NOMO-1 treated with DMSO at 0.1 percent for 48 hours (cell line): ENCODE data around the gene DDX53.

ENCODE experiments used
- DNase-seq: peaks from one replicate; lab custom pipeline; 2025; ENCODE audit not compliant: unreplicated experiment; lab: John Stamatoyannopoulos, UW

Gene DDX53

GRCh38 chrX:22999696-23000223, at the start of gene DDX53:
DDX53 (plus strand) TSS chrX:22999960; CDS start chrX:23000058, 98 bp downstream.
- DNase-seq = no peak

DNA sequence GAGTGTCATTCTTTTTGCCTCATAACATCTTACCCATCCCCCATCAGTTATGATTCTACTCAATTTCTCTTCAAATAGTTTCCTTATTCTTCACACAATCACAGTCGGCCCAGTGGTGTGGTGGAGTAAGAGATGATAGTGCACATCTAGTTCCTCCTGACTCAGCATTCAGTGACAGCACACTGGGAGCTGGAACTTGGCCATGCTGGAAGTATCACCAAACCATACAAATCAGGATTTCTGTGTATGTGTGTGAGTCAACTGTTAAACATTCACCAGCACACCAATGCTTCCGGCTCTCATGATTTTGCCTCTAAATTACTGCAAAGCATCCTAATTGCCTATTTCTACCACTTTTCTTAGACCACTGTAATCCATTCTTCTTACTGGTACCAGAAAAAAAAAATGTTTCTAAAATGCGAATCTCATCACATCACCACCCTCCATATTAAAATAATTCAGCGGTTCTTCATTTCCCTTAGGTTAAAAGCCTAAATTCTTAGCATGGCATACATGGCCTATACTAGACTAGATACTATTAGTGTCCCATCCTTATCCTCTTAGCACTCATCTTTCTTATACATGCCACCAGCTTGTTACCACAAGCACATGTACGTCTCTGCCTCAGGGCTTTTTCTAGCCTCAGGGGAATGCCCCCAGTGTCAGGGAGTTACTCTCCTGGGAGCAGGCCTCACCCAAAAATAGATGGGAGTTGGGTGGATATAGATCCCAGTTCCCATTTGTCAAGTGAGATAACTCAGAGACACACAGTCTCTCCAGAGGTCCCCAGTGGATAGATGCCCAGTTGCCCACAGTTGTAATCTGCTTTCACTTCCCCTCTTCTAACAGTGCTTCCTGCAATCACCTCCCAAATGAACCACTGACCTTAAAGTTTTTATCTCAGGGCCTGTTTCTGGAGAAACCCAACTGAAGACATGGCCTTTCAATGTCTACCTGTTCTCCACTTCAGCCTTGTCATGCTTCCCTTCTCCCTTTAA, 49.2 kb upstream of the DDX53 start:
- peak; percentile 58 for DNase-seq

DNA sequence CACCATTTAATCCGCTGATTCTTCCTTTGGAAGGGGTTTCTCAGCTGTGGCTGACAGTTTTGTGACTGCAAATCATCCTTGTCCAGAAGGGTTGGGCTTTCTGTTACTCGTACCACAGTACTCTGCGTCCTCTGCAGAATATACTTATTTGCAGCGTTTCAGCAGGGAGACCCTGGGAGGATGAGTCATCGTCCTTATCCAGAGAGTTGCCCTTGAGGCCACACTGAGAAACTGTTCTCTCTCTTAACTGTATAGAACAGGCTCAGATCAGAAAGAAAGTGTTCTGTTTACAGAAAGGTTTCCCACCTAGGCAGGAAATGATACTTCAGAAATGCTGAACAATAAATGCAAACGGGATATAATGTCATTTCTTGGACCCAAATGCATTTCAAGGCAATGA, 47.8 kb upstream of the DDX53 start:
- DNase-seq = no peak

- no peak for DNase-seq
Measured at GRCh38 chrX:22958250-22958649, 41.5 kb upstream of the DDX53 start.

DNA sequence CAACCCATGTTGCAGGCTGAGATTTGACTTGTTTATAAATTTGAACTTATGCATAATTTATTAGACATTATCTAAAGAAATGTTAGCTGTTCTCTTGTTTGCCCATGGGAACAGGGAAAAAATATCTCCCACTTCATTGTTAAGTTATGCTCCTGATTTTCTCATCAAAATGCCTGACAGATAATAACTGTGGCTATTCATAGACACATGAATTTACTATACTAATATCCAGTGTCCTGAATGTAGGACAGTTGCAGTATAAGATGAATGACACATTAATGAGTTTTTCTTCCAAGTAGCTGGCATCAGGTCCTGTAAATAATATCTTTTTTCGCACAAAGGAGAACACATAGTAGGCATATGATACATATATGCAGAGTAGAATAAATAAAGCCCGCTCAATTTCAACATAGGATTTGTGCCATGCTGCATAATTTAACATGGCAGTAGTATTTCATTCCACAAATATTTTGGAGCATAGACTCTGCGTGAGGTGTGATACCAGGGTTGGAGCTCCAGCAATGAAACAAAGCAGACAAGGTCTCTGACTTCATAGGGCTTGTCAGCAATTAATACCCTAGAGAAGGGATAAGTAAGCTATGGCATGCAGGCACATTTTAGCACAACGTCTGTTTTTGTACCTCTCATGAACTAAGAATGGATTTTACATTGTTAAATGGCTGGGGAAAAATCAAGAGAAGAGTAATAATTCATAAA, 40.4 kb upstream of the DDX53 start:
- no peak for DNase-seq

DNA sequence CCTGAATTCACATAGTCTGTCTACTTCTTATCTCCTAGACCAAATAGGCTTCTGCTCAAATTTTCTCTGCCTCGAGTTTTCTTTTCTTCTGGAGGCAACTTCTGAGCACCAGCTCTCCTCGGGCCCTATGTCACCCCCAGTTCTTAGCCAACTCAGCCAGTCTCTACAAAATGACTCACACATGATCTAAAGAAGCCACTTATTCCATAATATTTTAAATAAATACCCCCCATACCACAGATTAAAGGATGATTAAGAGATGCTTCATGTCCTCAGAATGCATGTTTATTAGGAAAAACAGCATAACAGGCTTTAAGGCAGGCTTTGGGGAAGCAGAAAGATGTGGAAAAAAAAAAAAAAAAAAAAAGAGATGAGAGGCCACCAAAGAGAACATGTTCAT, 36.6 kb upstream of the DDX53 start:
- DNase-seq = no peak

- DNase-seq = no peak
Measured at GRCh38 chrX:22968494-22968893, 31.3 kb upstream of the DDX53 start.

DNA sequence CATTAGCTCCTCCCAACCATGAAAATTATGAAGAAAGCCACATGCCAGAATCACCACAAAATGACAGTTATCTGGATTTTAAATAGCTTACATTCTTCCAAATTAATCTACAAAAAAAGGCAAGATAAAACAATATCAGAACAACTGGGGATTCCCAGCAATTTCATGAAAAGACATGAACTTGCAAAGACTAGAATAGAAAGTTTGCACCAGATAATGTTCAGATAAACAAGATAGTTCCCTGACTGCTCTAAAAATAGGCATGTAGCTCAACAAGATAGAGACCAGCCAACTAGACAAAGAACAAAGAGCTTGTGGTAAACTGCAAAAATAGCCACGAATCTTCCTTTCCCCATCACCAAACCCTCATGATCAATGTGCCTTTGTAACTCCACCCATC, 30.3 kb upstream of the DDX53 start:
- no peak for DNase-seq

- DNase-seq = no peak
Measured at GRCh38 chrX:22970861-22971260, 28.9 kb upstream of the DDX53 start.

DNA sequence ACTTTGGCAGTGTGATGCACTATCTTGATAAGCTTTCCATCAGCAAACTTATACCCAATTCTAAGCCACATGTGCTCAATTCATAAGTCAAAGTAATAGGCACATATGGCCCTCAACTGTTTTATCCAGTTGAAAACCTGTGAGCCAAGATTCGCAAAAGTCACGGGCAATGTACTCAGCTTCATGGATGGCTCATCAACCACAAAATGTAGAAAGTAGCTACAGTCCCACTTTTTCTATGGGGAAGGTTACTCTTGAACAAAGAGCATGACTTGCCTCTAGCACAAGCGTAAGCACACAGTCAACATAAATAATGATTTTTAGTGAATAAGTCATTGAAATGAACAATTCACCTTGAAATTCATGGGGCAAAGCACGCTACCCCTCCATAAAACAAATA, 25.1 kb upstream of the DDX53 start:
- no peak for DNase-seq

DNA sequence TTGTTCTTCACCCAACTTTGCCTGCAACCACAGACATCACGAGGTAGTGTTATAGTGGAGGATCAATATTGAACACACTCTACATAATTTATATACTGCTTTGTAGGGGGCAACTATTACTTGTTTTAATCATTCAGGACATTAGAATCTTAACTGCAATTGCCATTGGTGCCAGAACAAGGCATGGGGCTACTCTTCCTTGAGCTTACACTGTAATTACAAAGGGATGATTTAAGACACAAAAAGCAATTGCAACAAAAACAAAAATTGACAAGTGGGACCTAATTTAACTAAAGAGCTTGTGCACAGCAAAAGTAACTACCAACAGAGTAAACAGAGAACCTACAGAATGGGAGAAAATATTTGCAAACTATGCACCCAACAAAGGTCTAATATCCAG, 24.0 kb upstream of the DDX53 start:
- DNase-seq = no peak

DNA sequence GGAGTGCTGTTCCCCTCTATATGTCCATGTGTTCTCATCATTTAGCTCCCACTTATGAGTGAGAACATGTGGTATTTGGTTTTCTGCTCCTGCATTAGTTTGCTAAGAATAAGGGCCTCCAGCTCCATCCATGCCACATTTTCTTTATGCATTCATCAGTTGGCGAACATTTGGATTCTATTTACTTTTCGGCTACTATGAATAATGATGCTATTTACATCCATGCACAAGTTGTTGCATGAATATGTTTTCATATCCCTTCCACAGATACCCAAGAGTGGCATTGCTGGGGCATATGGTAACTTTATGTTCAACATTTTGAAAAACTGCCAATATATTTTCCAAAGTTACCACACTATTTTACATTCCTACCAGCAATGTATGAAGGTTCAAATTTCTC, 13.8 kb upstream of the DDX53 start:
- DNase-seq = no peak

DNA sequence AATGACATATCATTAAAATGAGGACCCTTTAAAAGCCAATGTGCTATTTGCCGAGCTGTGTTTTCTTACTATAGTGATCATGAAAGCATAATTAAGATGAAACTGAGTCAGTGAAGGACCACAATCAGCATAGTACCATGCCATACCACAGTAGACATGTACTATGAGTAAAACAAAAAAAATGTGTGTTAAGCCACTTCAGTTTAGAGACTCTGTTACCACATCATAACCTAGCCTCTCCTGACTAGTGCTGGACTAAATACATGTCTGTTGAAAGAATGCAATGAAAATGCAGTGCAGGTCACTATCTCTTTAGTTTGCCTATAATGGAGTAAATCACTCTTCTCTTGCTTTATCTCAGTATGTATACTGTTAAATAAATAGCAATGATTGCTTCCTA, 12.3 kb upstream of the DDX53 start:
- DNase-seq = no peak

GRCh38 chrX:23003116-23003515, 3.4 kb downstream of the DDX53 start:
- no peak for DNase-seq

DNA sequence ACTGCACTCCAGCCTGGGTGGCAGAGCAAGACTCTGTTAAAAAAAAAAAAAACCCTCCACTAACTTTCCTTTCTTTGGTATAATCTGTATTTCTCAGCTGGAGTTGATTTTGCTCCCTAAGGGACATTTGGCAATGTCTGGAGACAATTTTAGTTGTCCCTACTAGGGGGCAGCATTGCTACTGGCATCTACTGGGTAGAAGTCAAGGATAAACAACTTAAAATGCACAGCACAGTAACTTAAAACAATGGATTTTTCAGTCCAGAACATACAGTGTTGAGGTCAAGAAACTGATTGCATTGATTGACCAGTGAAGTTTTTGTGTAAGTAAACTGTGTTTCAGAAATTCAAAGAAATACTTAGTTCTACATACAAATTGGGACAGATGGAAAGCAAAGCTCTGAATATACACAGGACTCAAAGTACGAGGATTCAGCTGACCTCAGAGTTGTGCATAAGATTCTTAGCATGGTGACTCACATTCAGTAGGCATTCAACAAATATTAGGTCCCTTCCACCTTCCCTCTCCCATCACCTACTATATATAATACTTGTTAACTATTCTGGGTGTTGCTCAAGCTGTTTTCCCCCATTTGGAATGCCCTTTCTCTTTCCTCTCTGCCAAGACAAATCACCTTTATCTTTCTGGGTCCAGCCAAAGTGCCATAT, 8.8 kb downstream of the DDX53 start:
- no peak for DNase-seq

- no peak for DNase-seq
Measured at GRCh38 chrX:23012162-23012561, 12.4 kb downstream of the DDX53 start.

GRCh38 chrX:23012636-23013035, 12.9 kb downstream of the DDX53 start:
- DNase-seq = no peak

- DNase-seq = no peak
Measured at GRCh38 chrX:23013366-23013765, 13.6 kb downstream of the DDX53 start.

GRCh38 chrX:23031600-23031999, 31.8 kb downstream of the DDX53 start:
- no peak for DNase-seq

DNA sequence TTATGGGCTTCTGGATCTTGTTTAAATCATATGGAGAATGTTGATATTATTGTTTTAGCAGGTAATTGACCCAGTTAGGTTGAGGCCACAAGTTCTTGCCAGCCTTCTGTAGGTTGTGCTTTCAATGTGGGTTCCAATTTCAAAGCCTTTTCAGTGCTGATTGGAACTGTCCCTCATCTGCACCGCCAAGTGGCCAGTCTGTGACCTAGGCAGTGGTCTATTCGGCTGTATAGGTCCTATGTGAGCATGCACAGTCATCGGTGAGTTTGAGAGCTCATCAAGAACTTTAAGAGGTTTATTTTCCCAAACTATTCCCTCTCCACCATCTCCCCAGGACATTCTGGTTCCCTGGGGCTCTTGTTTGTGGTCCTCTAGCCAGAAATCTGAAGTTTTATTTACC, 35.7 kb downstream of the DDX53 start:
- no peak for DNase-seq

GRCh38 chrX:23046443-23046842, 46.7 kb downstream of the DDX53 start:
- no peak for DNase-seq
